ENCODE measurements around the gene PCBP3.

- no peak for TF ChIP-seq CTCF (IDR thresholded peaks at IDR 0.05; ENCODE audit: insufficient read depth, low read length)
- no peak for TF ChIP-seq POLR2AphosphoS5 (IDR thresholded peaks at IDR 0.05; ENCODE audit: low read depth)
- no peak for TF ChIP-seq GABPA (IDR thresholded peaks at IDR 0.05; ENCODE audit: low read depth)
- TF ChIP-seq REST (IDR thresholded peaks at IDR 0.05; ENCODE audit: insufficient replicate concordance, low read depth) = no peak
- no peak for TF ChIP-seq SPI1 (IDR thresholded peaks at IDR 0.05; ENCODE audit: borderline replicate concordance, low read depth)
These were observed 28.3 kb upstream of the PCBP3 start for GRCh38 chr21:45615145-45615711.
